GM12892 (cell line): ENCODE measurements around the gene KIF16B.

ENCODE experiments used
- POLR2A ChIP-seq: IDR thresholded peaks from 2 replicates; pipeline ENCODE4 v1.6.1; 2011; ENCODE audit warnings: low read depth, low read length, control low read depth
- POLR2AphosphoS5 ChIP-seq: IDR thresholded peaks from 2 replicates; pipeline ENCODE4 v1.6.1; 2011; ENCODE audit warnings: low read depth, low read length, control low read depth
- TAF1 ChIP-seq: IDR thresholded peaks from 2 replicates; pipeline ENCODE4 v1.6.1; 2011; ENCODE audit warnings: low read depth, mild to moderate bottlenecking, control low read depth, low read length, borderline replicate concordance

GRCh38 chr20:16562259-16562658 lies 11.0 kb downstream of the KIF16B start:
- TF ChIP-seq POLR2A (no peak), TAF1 (no peak), POLR2AphosphoS5 (no peak)
